HG03097 (cell line): ENCODE data around the gene CLDN17.

Source experiments
- ATAC-seq: cut with Tn5 transposase; IDR thresholded peaks from one replicate; pipeline ENCODE4 v1.9.1; 2021; ENCODE audit not compliant: unreplicated experiment, low FRiP score

The CLDN17 gene

GRCh38 chr21:30129246-30129645 lies 37.4 kb downstream of the CLDN17 start:
- ATAC-seq: no peak

- no peak for ATAC-seq
Observed at GRCh38 chr21:30126576-30126975, 40.0 kb downstream of the CLDN17 start.

- no peak for ATAC-seq
Observed at GRCh38 chr21:30117631-30118030, 49.0 kb downstream of the CLDN17 start.

GRCh38 chr21:30116479-30116878 lies 50.1 kb downstream of the CLDN17 start:
- no peak for ATAC-seq
